ENCODE measurements around the gene FLOT1.

The FLOT1 gene

GRCh38 chr6:30709101-30709868 lies 33.2 kb downstream of the FLOT1 start:
- peaks cover 41% of the 10 kb centered on the region for H3K36me3 ChIP-seq (ENCODE audit: insufficient read depth, low read length)
- no peak overlapping the region for H3K4me3 ChIP-seq (ENCODE audit: low read depth, low read length)
- no peak overlapping the region for H2AFZ ChIP-seq (ENCODE audit: low read length, unreplicated experiment)
- no peaks in the 10 kb centered on the region for H3K27me3 ChIP-seq (ENCODE audit: insufficient read depth, low read length)
- H3K27ac ChIP-seq (ENCODE audit: low read depth, low read length): no peak overlapping the region
- no peaks in the 10 kb centered on the region for H3K79me2 ChIP-seq (ENCODE audit: control insufficient read depth, insufficient read depth, low read length, unreplicated experiment)
- no peaks in the 10 kb centered on the region for H3K4me1 ChIP-seq (ENCODE audit: control insufficient read depth, insufficient read depth, low read length, unreplicated experiment)

DNA sequence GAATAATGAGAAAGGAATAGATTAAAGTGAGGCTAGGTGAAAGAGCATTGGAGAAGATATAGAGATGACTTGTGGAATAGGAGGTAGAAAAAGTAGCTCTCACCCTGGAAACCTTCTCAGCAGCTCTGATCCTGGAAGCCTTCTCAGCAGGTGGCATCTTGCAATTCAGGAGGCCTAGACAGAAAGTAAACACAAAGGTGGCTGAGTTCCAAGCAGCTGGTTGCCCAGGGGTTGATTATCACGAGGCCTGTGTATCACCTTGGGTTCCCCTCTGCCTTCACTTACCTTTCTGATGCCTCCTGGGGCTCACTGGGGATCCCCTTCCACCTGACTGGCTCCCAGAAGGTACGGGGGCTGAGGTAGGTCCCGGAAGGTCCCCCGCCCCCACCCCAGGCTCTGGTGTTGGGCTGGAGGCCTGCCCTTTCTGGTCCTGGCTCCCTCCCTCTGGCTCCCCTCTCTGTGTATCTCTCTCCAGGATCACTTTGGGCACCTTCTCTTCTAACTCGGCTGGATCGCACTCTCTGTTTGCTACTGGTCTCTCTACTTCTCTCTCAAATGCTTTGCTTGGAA lies 35.1 kb downstream of the FLOT1 start:
- H3K4me3 ChIP-seq (ENCODE audit: low read depth, low read length): no peak overlapping the region
- H3K36me3 ChIP-seq (ENCODE audit: insufficient read depth, low read length): peaks cover 31% of the 10 kb centered on the region
- H3K79me2 ChIP-seq (ENCODE audit: control insufficient read depth, insufficient read depth, low read length, unreplicated experiment): no peaks in the 10 kb centered on the region
- no peaks in the 10 kb centered on the region for H3K4me1 ChIP-seq (ENCODE audit: control insufficient read depth, insufficient read depth, low read length, unreplicated experiment)
- no peak overlapping the region for H3K27ac ChIP-seq (ENCODE audit: low read depth, low read length)
- H3K27me3 ChIP-seq (ENCODE audit: insufficient read depth, low read length): no peaks in the 10 kb centered on the region
- H2AFZ ChIP-seq (ENCODE audit: low read length, unreplicated experiment): no peak overlapping the region

GRCh38 chr6:30705620-30706019 lies 36.9 kb downstream of the FLOT1 start:
- no peaks in the 10 kb centered on the region for H3K79me2 ChIP-seq (ENCODE audit: control insufficient read depth, insufficient read depth, low read length, unreplicated experiment)
- peaks cover 14% of the 10 kb centered on the region for H3K36me3 ChIP-seq (ENCODE audit: insufficient read depth, low read length)
- no peak overlapping the region for H3K27ac ChIP-seq (ENCODE audit: low read depth, low read length)

GRCh38 chr6:30703821-30704220 lies 38.7 kb downstream of the FLOT1 start:
- Histone ChIP-seq H3K4me3 (ENCODE audit: low read depth, low read length) (no peak overlapping the region), H3K79me2 (ENCODE audit: control insufficient read depth, insufficient read depth, low read length, unreplicated experiment) (no peaks in the 10 kb centered on the region), H3K27ac (ENCODE audit: low read depth, low read length) (no peak overlapping the region), H3K36me3 (ENCODE audit: insufficient read depth, low read length) (peaks cover 10% of the 10 kb centered on the region; the same call in 1 of the 2 replicates), H2AFZ (ENCODE audit: low read length, unreplicated experiment) (no peak overlapping the region), H3K27me3 (ENCODE audit: insufficient read depth, low read length) (no peaks in the 10 kb centered on the region), H3K4me1 (ENCODE audit: control insufficient read depth, insufficient read depth, low read length, unreplicated experiment) (no peaks in the 10 kb centered on the region)

More at GRCh38 chr6:30705620-30706019, 36.9 kb downstream of the FLOT1 start:
- Histone ChIP-seq H3K4me1 (ENCODE audit: control insufficient read depth, insufficient read depth, low read length, unreplicated experiment) (no peaks in the 10 kb centered on the region), H3K27me3 (ENCODE audit: insufficient read depth, low read length) (no peaks in the 10 kb centered on the region), H3K4me3 (ENCODE audit: low read depth, low read length) (no peak overlapping the region), H2AFZ (ENCODE audit: low read length, unreplicated experiment) (no peak overlapping the region)

DNA sequence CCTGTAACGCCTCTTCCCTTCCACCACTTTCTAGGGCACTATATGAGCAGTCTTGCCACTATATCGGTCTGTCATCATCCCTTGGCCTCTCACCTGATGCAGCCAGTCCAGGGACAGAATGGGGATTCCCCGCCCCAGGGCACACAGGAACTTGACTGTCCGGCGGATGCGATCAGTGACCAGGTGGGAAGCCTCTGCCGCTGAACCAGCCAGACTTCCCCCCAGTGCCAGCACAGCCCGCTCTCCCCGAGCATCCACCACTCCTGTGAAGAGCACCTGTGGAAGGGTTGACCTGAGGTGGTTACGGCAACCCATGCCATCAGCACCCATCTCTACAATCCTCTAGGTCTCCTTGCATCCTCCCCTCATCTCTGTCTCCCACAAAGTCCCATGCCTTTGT lies 39.5 kb downstream of the FLOT1 start:
- no peak overlapping the region for H3K4me3 ChIP-seq (ENCODE audit: low read depth, low read length)
- no peak overlapping the region for H2AFZ ChIP-seq (ENCODE audit: low read length, unreplicated experiment)
- no peak overlapping the region for H3K27ac ChIP-seq (ENCODE audit: low read depth, low read length)
- no peaks in the 10 kb centered on the region for H3K4me1 ChIP-seq (ENCODE audit: control insufficient read depth, insufficient read depth, low read length, unreplicated experiment)
- H3K79me2 ChIP-seq (ENCODE audit: control insufficient read depth, insufficient read depth, low read length, unreplicated experiment): no peaks in the 10 kb centered on the region
- no peaks in the 10 kb centered on the region for H3K27me3 ChIP-seq (ENCODE audit: insufficient read depth, low read length)
- peaks cover 10% of the 10 kb centered on the region; the same call in 1 of the 2 replicates for H3K36me3 ChIP-seq (ENCODE audit: insufficient read depth, low read length)

DNA sequence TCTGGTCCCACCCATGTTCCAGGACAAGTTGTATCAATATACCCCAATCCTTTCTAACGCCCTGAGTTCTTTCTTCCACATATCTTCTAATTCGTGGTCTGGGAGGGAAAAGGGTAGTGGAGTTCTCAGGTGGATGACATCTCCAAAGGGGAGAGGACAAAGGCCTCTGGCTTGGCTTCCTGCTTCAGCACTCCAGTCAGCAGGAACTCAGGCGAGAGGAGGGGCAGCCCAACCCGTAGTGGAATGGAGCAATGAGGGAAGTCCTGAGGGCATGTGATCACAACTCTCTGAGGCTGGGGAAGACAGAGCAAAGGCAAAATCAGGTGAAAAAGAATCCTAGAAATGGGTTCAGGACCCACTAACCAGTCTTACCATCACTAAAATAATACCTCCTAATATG lies 42.1 kb downstream of the FLOT1 start:
- Histone ChIP-seq H3K4me1 (ENCODE audit: control insufficient read depth, insufficient read depth, low read length, unreplicated experiment) (peaks cover 2% of the 10 kb centered on the region), H3K27me3 (ENCODE audit: insufficient read depth, low read length) (no peaks in the 10 kb centered on the region), H2AFZ (ENCODE audit: low read length, unreplicated experiment) (no peak overlapping the region), H3K4me3 (ENCODE audit: low read depth, low read length) (no peak overlapping the region), H3K79me2 (ENCODE audit: control insufficient read depth, insufficient read depth, low read length, unreplicated experiment) (no peaks in the 10 kb centered on the region), H3K36me3 (ENCODE audit: insufficient read depth, low read length) (peaks cover 10% of the 10 kb centered on the region; the same call in 1 of the 2 replicates), H3K27ac (ENCODE audit: low read depth, low read length) (no peak overlapping the region)

- Histone ChIP-seq H3K4me1 (ENCODE audit: control insufficient read depth, insufficient read depth, low read length, unreplicated experiment) (peaks cover 12% of the 10 kb centered on the region), H3K4me3 (ENCODE audit: low read depth, low read length) (no peak overlapping the region), H2AFZ (ENCODE audit: low read length, unreplicated experiment) (no peak overlapping the region), H3K27me3 (ENCODE audit: insufficient read depth, low read length) (no peaks in the 10 kb centered on the region), H3K36me3 (ENCODE audit: insufficient read depth, low read length) (0 out of 2 replicates have a peak, but pooled peaks cover 3% of the 10 kb centered on the region), H3K79me2 (ENCODE audit: control insufficient read depth, insufficient read depth, low read length, unreplicated experiment) (no peaks in the 10 kb centered on the region), H3K27ac (ENCODE audit: low read depth, low read length) (no peak overlapping the region)
Observed at GRCh38 chr6:30696432-30696831, 46.1 kb downstream of the FLOT1 start.

- H3K79me2 ChIP-seq (ENCODE audit: control insufficient read depth, insufficient read depth, low read length, unreplicated experiment): peaks cover 30% of the 10 kb centered on the region
- H3K36me3 ChIP-seq (ENCODE audit: insufficient read depth, low read length): no peaks in the 10 kb centered on the region
- peak overlapping the region; percentile 77 for H3K4me3 ChIP-seq (ENCODE audit: low read depth, low read length)
- peak overlapping the region; percentile 32 for H2AFZ ChIP-seq (ENCODE audit: low read length, unreplicated experiment)
- H3K27ac ChIP-seq (ENCODE audit: low read depth, low read length): peak overlapping the region; percentile 56
- peaks cover 40% of the 10 kb centered on the region for H3K4me1 ChIP-seq (ENCODE audit: control insufficient read depth, insufficient read depth, low read length, unreplicated experiment)
- H3K27me3 ChIP-seq (ENCODE audit: insufficient read depth, low read length): no peaks in the 10 kb centered on the region
Observed at GRCh38 chr6:30691208-30691847, 51.2 kb downstream of the FLOT1 start.

- peak within 1 kb of the TSS; percentile 77 for H3K4me3 ChIP-seq (ENCODE audit: low read depth, low read length)
- H3K79me2 ChIP-seq (ENCODE audit: control insufficient read depth, insufficient read depth, low read length, unreplicated experiment): peaks cover 38% of the 10 kb centered on the region
- H3K36me3 ChIP-seq (ENCODE audit: insufficient read depth, low read length): no peaks in the 10 kb centered on the region
- peak within 1 kb of the TSS; percentile 65 for H2AFZ ChIP-seq (ENCODE audit: low read length, unreplicated experiment)
- H3K27me3 ChIP-seq (ENCODE audit: insufficient read depth, low read length): no peaks in the 10 kb centered on the region
- H3K4me1 ChIP-seq (ENCODE audit: control insufficient read depth, insufficient read depth, low read length, unreplicated experiment): peaks cover 40% of the 10 kb centered on the region
- H3K27ac ChIP-seq (ENCODE audit: low read depth, low read length): peak within 1 kb of the TSS; percentile 56
Observed at GRCh38 chr6:30690403-30691207, 51.9 kb downstream of the FLOT1 start, which contains the start of gene NRM. TSS of gene NRM (minus strand) at chr6:30690984. CDS start at chr6:30690974, 10 bp downstream.

- no peaks in the 10 kb centered on the region for H3K27me3 ChIP-seq (ENCODE audit: insufficient read depth, low read length)
- H2AFZ ChIP-seq (ENCODE audit: low read length, unreplicated experiment): no peak overlapping the region
- peaks cover 3% of the 10 kb centered on the region; the same call in 1 of the 2 replicates for H3K36me3 ChIP-seq (ENCODE audit: insufficient read depth, low read length)
- peak overlapping the region; percentile 56 for H3K27ac ChIP-seq (ENCODE audit: low read depth, low read length)
- H3K4me1 ChIP-seq (ENCODE audit: control insufficient read depth, insufficient read depth, low read length, unreplicated experiment): peaks cover 35% of the 10 kb centered on the region
- H3K79me2 ChIP-seq (ENCODE audit: control insufficient read depth, insufficient read depth, low read length, unreplicated experiment): peaks cover 44% of the 10 kb centered on the region
- peak overlapping the region; percentile 77 for H3K4me3 ChIP-seq (ENCODE audit: low read depth, low read length)
Observed at GRCh38 chr6:30689985-30690384, 52.5 kb downstream of the FLOT1 start.
